Epithelial cell of prostate (primary cell): ENCODE results near the gene HTN1.
"Not testable (repeated sequence)": the region's sequence is repeated elsewhere in the genome, so short reads cannot be mapped to it uniquely, and the experiment has no call there.

Source experiments
- DNase-seq: peaks from one replicate; pipeline ENCODE4 v3.0.0-alpha.2; 2011; ENCODE audit warnings: low read depth, low spot score
- H3K27ac ChIP-seq: fragments of 450-650 bp; 2 replicates; pipeline ENCODE4 v1.5.1; 2017; ENCODE audit warnings: mild to moderate bottlenecking

Gene HTN1

GRCh38 chr4:70050138-70050537, at the start of gene HTN1:
TSS of gene HTN1 (plus strand) at chr4:70050438. CDS start at chr4:70053077, 2,639 bp downstream.
- not testable (repeated sequence) for DNase-seq

GRCh38 chr4:70000711-70001110, 49.5 kb upstream of the HTN1 start:
- DNase-seq, result no peak
- H3K27ac ChIP-seq, result no peak overlapping the region

More at GRCh38 chr4:70050138-70050537, at the start of gene HTN1:
- not testable (repeated sequence) for H3K27ac ChIP-seq

- no peak for DNase-seq
- H3K27ac ChIP-seq, result no peak overlapping the region
These were observed 47.7 kb upstream of the HTN1 start for GRCh38 chr4:70002507-70002906.

GRCh38 chr4:70008771-70009170, 41.5 kb upstream of the HTN1 start:
- DNase-seq, result no peak
- H3K27ac ChIP-seq, result no peak overlapping the region

GRCh38 chr4:70019006-70019405, 31.2 kb upstream of the HTN1 start:
- DNase-seq, H3K27ac ChIP-seq: not testable (repeated sequence)

- H3K27ac ChIP-seq, result no peak overlapping the region
- DNase-seq, result no peak
These were observed 27.0 kb upstream of the HTN1 start for GRCh38 chr4:70023218-70023617.

GRCh38 chr4:70027011-70027410, 23.2 kb upstream of the HTN1 start:
- DNase-seq, result no peak
- no peak overlapping the region for H3K27ac ChIP-seq

GRCh38 chr4:70028159-70028558, 22.1 kb upstream of the HTN1 start, which contains the start of gene HTN3:
TSS of gene HTN3 (plus strand) at chr4:70028459. CDS start at chr4:70030741, 2,282 bp downstream.
- DNase-seq, H3K27ac ChIP-seq: not testable (repeated sequence)

- not testable (repeated sequence) for DNase-seq, H3K27ac ChIP-seq
These were observed 12.7 kb upstream of the HTN1 start for GRCh38 chr4:70037559-70037958.

- H3K27ac ChIP-seq, DNase-seq: not testable (repeated sequence)
These were observed 10.3 kb upstream of the HTN1 start for GRCh38 chr4:70039928-70040327.

- no peak overlapping the region for H3K27ac ChIP-seq
- DNase-seq, result no peak
These were observed 8.5 kb upstream of the HTN1 start for GRCh38 chr4:70041652-70042286.

- DNase-seq, H3K27ac ChIP-seq: not testable (repeated sequence)
These were observed 6.3 kb downstream of the HTN1 start for GRCh38 chr4:70056534-70056933.

GRCh38 chr4:70057651-70058050, 7.4 kb downstream of the HTN1 start:
- no peak overlapping the region for H3K27ac ChIP-seq
- no peak for DNase-seq

GRCh38 chr4:70059149-70059548, 8.9 kb downstream of the HTN1 start:
- no peak overlapping the region for H3K27ac ChIP-seq
- DNase-seq, result no peak

GRCh38 chr4:70062000-70062399, 11.8 kb downstream of the HTN1 start:
- H3K27ac ChIP-seq, result no peak overlapping the region
- DNase-seq, result no peak

GRCh38 chr4:70080205-70080604, 30.0 kb downstream of the HTN1 start:
- H3K27ac ChIP-seq, result no peak overlapping the region
- no peak for DNase-seq

- DNase-seq, result no peak
These were observed 49.0 kb downstream of the HTN1 start for GRCh38 chr4:70099206-70099605.

More at GRCh38 chr4:70099206-70099605, 49.0 kb downstream of the HTN1 start:
- H3K27ac ChIP-seq, result no peak overlapping the region
